Neuronal stem cell (in vitro differentiated cells): ENCODE results near the gene LRMDA.

Experiments
- DNase-seq: peaks from one replicate; pipeline ENCODE4 v3.0.0-alpha.2; 2013; ENCODE audit warnings: low spot score
- H2AFZ ChIP-seq: one replicate; pipeline ENCODE4 v1.6.1; 2013; ENCODE audit warnings: mild to moderate bottlenecking, low read length, inconsistent platforms
- H2AK5ac ChIP-seq: 2 replicates; pipeline ENCODE4 v1.6.1; 2013; ENCODE audit warnings: low read depth, mild to moderate bottlenecking, inconsistent platforms, low read length, moderate library complexity, mixed read lengths
- H2BK120ac ChIP-seq: 2 replicates; pipeline ENCODE4 v1.6.1; 2013; ENCODE audit warnings: low read depth, mild to moderate bottlenecking, inconsistent platforms, low read length, moderate library complexity, mixed read lengths
- H2BK12ac ChIP-seq: one replicate; pipeline ENCODE4 v1.6.1; 2013; ENCODE audit warnings: low read length, inconsistent platforms
- H2BK15ac ChIP-seq: 2 replicates; pipeline ENCODE4 v1.6.1; 2013; ENCODE audit warnings: mild to moderate bottlenecking, low read length, inconsistent platforms, mixed read lengths
- H2BK5ac ChIP-seq: one replicate; pipeline ENCODE4 v1.6.1; 2013; ENCODE audit warnings: inconsistent platforms, mild to moderate bottlenecking, low read length, moderate library complexity
- H3K14ac ChIP-seq: one replicate; pipeline ENCODE4 v1.6.1; 2013; ENCODE audit warnings: low read length, inconsistent platforms
- H3K18ac ChIP-seq: 2 replicates; pipeline ENCODE4 v1.6.1; 2013; ENCODE audit warnings: low read length, inconsistent platforms
- H3K23ac ChIP-seq: 2 replicates; pipeline ENCODE4 v1.6.1; 2013; ENCODE audit warnings: low read depth, mild to moderate bottlenecking, mixed read lengths, low read length, inconsistent platforms; ENCODE audit not compliant: poor library complexity
- H3K27ac ChIP-seq: replicated peaks from 3 replicates; pipeline ENCODE4 v1.5.1; 2013; ENCODE audit warnings: low read length, inconsistent platforms
- H3K27me3 ChIP-seq, 3 experiments: 2 replicates each; pipeline ENCODE4 v1.6.1; 2013; ENCODE audit warnings: low read length in 3 of 3, mild to moderate bottlenecking in 2 of 3, inconsistent platforms in 1 of 3, low read depth in 1 of 3, mixed read lengths in 1 of 3, moderate library complexity in 1 of 3; ENCODE audit not compliant: control insufficient read depth in 3 of 3, insufficient read depth in 3 of 3
- H3K36me3 ChIP-seq, 2 donors: replicated peaks in 1 of 2; 2 replicates each; pipeline ENCODE4 v1.6.1; 2013; ENCODE audit warnings: low read length in 2 of 2; ENCODE audit not compliant: control insufficient read depth in 2 of 2, insufficient read depth in 2 of 2
- H3K4ac ChIP-seq: 2 replicates; pipeline ENCODE4 v1.6.1; 2013; ENCODE audit warnings: inconsistent platforms, mild to moderate bottlenecking, low read length, moderate library complexity
- H3K4me1 ChIP-seq, 2 donors: 1 replicate in 1 of 2; 2 replicates in 1 of 2; pipeline ENCODE4 v1.6.1; 2013; ENCODE audit warnings: low read length in 2 of 2, low read depth in 1 of 2; ENCODE audit not compliant: control insufficient read depth in 2 of 2, insufficient read depth in 1 of 2
- H3K4me2 ChIP-seq: one replicate; pipeline ENCODE4 v1.6.1; 2013; ENCODE audit warnings: mild to moderate bottlenecking, low read length, inconsistent platforms; ENCODE audit not compliant: insufficient read depth, poor library complexity, severe bottlenecking
- H3K4me3 ChIP-seq, 2 donors: 2 replicates each; pipeline ENCODE4 v1.5.1; 2013; ENCODE audit warnings: low read length in 2 of 2, mild to moderate bottlenecking in 2 of 2, inconsistent platforms in 1 of 2, moderate library complexity in 1 of 2
- H3K79me1 ChIP-seq: one replicate; pipeline ENCODE4 v1.6.1; 2013; ENCODE audit warnings: low read depth, mild to moderate bottlenecking, inconsistent platforms, low read length, moderate library complexity
- H3K9ac ChIP-seq: one replicate; pipeline ENCODE4 v1.6.1; 2013; ENCODE audit warnings: mild to moderate bottlenecking, low read depth, low read length, inconsistent platforms; ENCODE audit not compliant: poor library complexity
- H3K9me3 ChIP-seq, 2 donors: replicated peaks in 1 of 2; 2 replicates each; pipeline versions ENCODE3 to v1.6.1; 2013; ENCODE audit warnings: low read length in 2 of 2, mild to moderate bottlenecking in 2 of 2, inconsistent platforms in 1 of 2, low read depth in 1 of 2, mixed read lengths in 1 of 2, moderate library complexity in 1 of 2; ENCODE audit not compliant: control insufficient read depth in 2 of 2, insufficient read depth in 1 of 2
- H4K8ac ChIP-seq: one replicate; pipeline ENCODE4 v1.6.1; 2013; ENCODE audit warnings: low read depth, mild to moderate bottlenecking, inconsistent platforms, low read length, moderate library complexity
- H4K91ac ChIP-seq: one replicate; pipeline ENCODE4 v1.6.1; 2013; ENCODE audit warnings: low read length, low read depth, mild to moderate bottlenecking, inconsistent platforms; ENCODE audit not compliant: poor library complexity
- WGBS, 2 donors: extraction: QIAGEN DNeasy Blood & Tissue Kit; methylation state at CpG; one replicate each; pipeline ENCODE4 v1.1.7; 2013; ENCODE audit warnings: missing lambda C conversion rate in 2 of 2, mixed read lengths in 1 of 2; ENCODE audit not compliant: insufficient read length in 2 of 2, insufficient replicate concordance in 1 of 2; ENCODE audit errors: extremely low coverage in 2 of 2; 5-methylcytosine and 5-hydroxymethylcytosine counted together

The LRMDA gene

GRCh38 chr10:75532253-75532924, 101.0 kb downstream of the LRMDA start:
- no peaks in the 10 kb centered on the region for H3K9me3 ChIP-seq
- no CpG with 5 or more reads among the region's 3 CpGs for WGBS, 2 donors

GRCh38 chr10:75538144-75538543, 106.7 kb downstream of the LRMDA start:
- no peak overlapping the region for H2BK12ac ChIP-seq
- no peak overlapping the region for H3K27ac ChIP-seq
- no peak overlapping the region for H3K4me2 ChIP-seq
- no peaks in the 10 kb centered on the region for H3K9me3 ChIP-seq
- no peak overlapping the region for H3K14ac ChIP-seq
- no peak overlapping the region for H2BK120ac ChIP-seq
- peaks cover 24 to 47% of the 10 kb centered on the region in 2 donors for H3K4me1 ChIP-seq
- no peak overlapping the region for H3K23ac ChIP-seq
- no peak overlapping the region for H2BK15ac ChIP-seq
- no peak overlapping the region for H3K4me3 ChIP-seq
- H4K91ac ChIP-seq = no peak overlapping the region
- no peak overlapping the region for H3K18ac ChIP-seq
- H4K8ac ChIP-seq = no peak overlapping the region
- no peaks in the 10 kb centered on the region for H3K79me1 ChIP-seq
- WGBS, 2 donors = no CpG with 5 or more reads among the region's 8 CpGs
- H2BK5ac ChIP-seq = no peak overlapping the region
- DNase-seq = no peak
- no peak overlapping the region for H3K9ac ChIP-seq
- H3K36me3 ChIP-seq = no peaks in the 10 kb centered on the region
- H2AK5ac ChIP-seq = no peak overlapping the region
- no peaks in the 10 kb centered on the region for H3K27me3 ChIP-seq
- peak overlapping the region; percentile 27 for H2AFZ ChIP-seq
- H3K4ac ChIP-seq = no peak overlapping the region

More at GRCh38 chr10:75532253-75532924, 101.0 kb downstream of the LRMDA start:
- Histone ChIP-seq H3K4me1 (peaks cover 0 to 3% of the 10 kb centered on the region in 2 donors), H3K23ac (no peak overlapping the region), H3K36me3 (no peaks in the 10 kb centered on the region), H3K18ac (no peak overlapping the region), H3K14ac (no peak overlapping the region), H3K4me2 (no peak overlapping the region), H4K8ac (no peak overlapping the region), H2AK5ac (no peak overlapping the region), H3K4me3 (no peak overlapping the region), H2AFZ (no peak overlapping the region), H3K79me1 (no peaks in the 10 kb centered on the region), H2BK15ac (no peak overlapping the region), H4K91ac (no peak overlapping the region), H3K9ac (no peak overlapping the region), H2BK120ac (no peak overlapping the region), H3K27ac (no peak overlapping the region), H2BK5ac (no peak overlapping the region), H3K27me3 (no peaks in the 10 kb centered on the region), H2BK12ac (no peak overlapping the region), H3K4ac (no peak overlapping the region)
- no peak for DNase-seq

GRCh38 chr10:75538765-75539164, 107.3 kb downstream of the LRMDA start:
- no peak overlapping the region for H3K18ac ChIP-seq
- no peak for DNase-seq

GRCh38 chr10:75540357-75540966, 109.0 kb downstream of the LRMDA start:
- no CpG with 5 or more reads among the region's 1 CpG for WGBS, 2 donors
- no peaks in the 10 kb centered on the region for H3K9me3 ChIP-seq
- peak overlapping the region; percentile 0 for H3K4ac ChIP-seq
- no peak overlapping the region for H2BK5ac ChIP-seq
- no peak overlapping the region for H2AFZ ChIP-seq
- no peak overlapping the region for H4K8ac ChIP-seq
- no peaks in the 10 kb centered on the region for H3K27me3 ChIP-seq
- H3K23ac ChIP-seq = no peak overlapping the region
- DNase-seq = no peak
- H2BK15ac ChIP-seq = no peak overlapping the region
- H3K4me2 ChIP-seq = no peak overlapping the region
- H3K9ac ChIP-seq = no peak overlapping the region
- no peaks in the 10 kb centered on the region for H3K79me1 ChIP-seq
- H4K91ac ChIP-seq = no peak overlapping the region
- H3K18ac ChIP-seq = no peak overlapping the region
- no peak overlapping the region for H2AK5ac ChIP-seq
- H3K27ac ChIP-seq = peak overlapping the region; percentile 67
- H2BK12ac ChIP-seq = no peak overlapping the region
- no peaks in the 10 kb centered on the region for H3K36me3 ChIP-seq
- no peak overlapping the region for H3K4me3 ChIP-seq
- peaks cover 32 to 70% of the 10 kb centered on the region in 2 donors for H3K4me1 ChIP-seq
- H3K14ac ChIP-seq = no peak overlapping the region
- H2BK120ac ChIP-seq = no peak overlapping the region

More at GRCh38 chr10:75538765-75539164, 107.3 kb downstream of the LRMDA start:
- Histone ChIP-seq H3K36me3 (no peaks in the 10 kb centered on the region), H2BK15ac (no peak overlapping the region), H3K9me3 (no peaks in the 10 kb centered on the region), H2AK5ac (no peak overlapping the region), H2BK5ac (no peak overlapping the region), H3K4me1 (peaks cover 26 to 53% of the 10 kb centered on the region in 2 donors), H2AFZ (no peak overlapping the region), H3K79me1 (no peaks in the 10 kb centered on the region), H3K27me3 (no peaks in the 10 kb centered on the region), H3K4ac (no peak overlapping the region), H3K23ac (no peak overlapping the region), H3K14ac (no peak overlapping the region), H3K9ac (no peak overlapping the region), H3K4me2 (no peak overlapping the region), H2BK120ac (no peak overlapping the region), H4K8ac (no peak overlapping the region), H4K91ac (no peak overlapping the region), H2BK12ac (no peak overlapping the region), H3K27ac (no peak overlapping the region), H3K4me3 (no peak overlapping the region)
- no CpG with 5 or more reads among the region's 1 CpG for WGBS, 2 donors
